ENCODE data around the gene TIGD6. TPM values are rescaled to one million over a fixed set of nuclear protein-coding genes. Genes with fewer than 3 reads are reported as not detected.

TIGD6 gene
- total and polyA plus RNA-seq, 10 of the 15 experiments (the other 5 are each of a cell fraction or from before 2014, with no cell fraction given), result 0.84 to 4.1 (median 2.7) TPM

GRCh38 chr5:150000256-150000989 is at the start of gene TIGD6, which contains the start of gene HMGXB3 (continued):
- no peak for TF ChIP-seq ZBTB33 (IDR thresholded peaks at IDR 0.05)
- peak; percentile 35 for TF ChIP-seq MEF2B (IDR thresholded peaks at IDR 0.05; ENCODE audit: partially characterized antibody, poor library complexity, severe bottlenecking)
- TF ChIP-seq BACH1 (IDR thresholded peaks at IDR 0.05; ENCODE audit: borderline replicate concordance), result peak; percentile 100; the same call in 1 of the 2 replicates
- 0 out of 2 replicates have a peak, but pooled peaks have one; percentile 52 for TF ChIP-seq TCF12 (IDR thresholded peaks at IDR 0.05; ENCODE audit: low read depth, low read length)
- peak; percentile 87 for TF ChIP-seq MAX (IDR thresholded peaks at IDR 0.05; ENCODE audit: low read depth, low read length)
- no peak for TF ChIP-seq PRDM15 (CRISPR knock-in tag; IDR thresholded peaks at IDR 0.05)
- TF ChIP-seq NRF1 (conservative IDR thresholded peaks at IDR 0.05; ENCODE audit: low read depth, low read length), result peak; percentile 85
- peak; percentile 95 for TF ChIP-seq POLR2AphosphoS5 (IDR thresholded peaks at IDR 0.05; ENCODE audit: low read length)

Measured in GM12878 (cell line).